GM08714 (cell line): Measurements from ENCODE around the gene ZNF141.
A peak's percentile ranks its signal among the peaks of the same experiment; 100 is the strongest.
"Not testable (repeated sequence)": the region's sequence is repeated elsewhere in the genome, so short reads cannot be mapped to it uniquely, and the experiment has no call there.

Experiments used
- H3K4me3 ChIP-seq: fragments of 200-500 bp; sonication (Bioruptor generic); 2 replicates; pipeline ENCODE4 v1.5.1; 2014; ENCODE audit warnings: mild to moderate bottlenecking, low read length, inconsistent platforms
- ZNF274 ChIP-seq: IDR thresholded peaks from 2 replicates; pipeline ENCODE4 v1.6.1; 2012; ENCODE audit warnings: mild to moderate bottlenecking, low read depth, low read length

The ZNF141 gene

GRCh38 chr4:337143-337931 is at the start of gene ZNF141:
TSS of gene ZNF141 (plus strand) at chr4:337814. CDS start at chr4:337984, 170 bp downstream.
- no peak for TF ChIP-seq ZNF274
- peak within 1 kb of the TSS; percentile 71 for H3K4me3 ChIP-seq

DNA sequence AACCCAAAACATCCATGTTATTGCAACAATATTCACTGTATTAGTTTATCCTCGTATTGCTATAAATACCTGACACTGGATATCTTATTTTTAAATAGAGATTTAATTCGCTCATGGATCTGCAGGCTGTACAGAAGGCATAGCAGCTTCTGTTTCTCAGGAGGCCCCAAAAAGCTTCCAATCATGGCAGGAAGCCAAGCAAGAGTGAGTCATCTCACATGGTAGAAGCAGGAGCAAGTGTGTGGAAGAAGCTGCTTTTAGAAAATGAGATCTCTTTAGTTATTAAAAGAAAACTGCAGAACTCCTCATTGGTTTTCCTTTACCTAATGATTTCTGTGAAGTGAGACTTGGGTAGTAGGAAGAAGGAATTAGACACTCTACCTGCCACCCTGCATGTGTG is 48.7 kb upstream of the ZNF141 start:
- no peak for TF ChIP-seq ZNF274

DNA sequence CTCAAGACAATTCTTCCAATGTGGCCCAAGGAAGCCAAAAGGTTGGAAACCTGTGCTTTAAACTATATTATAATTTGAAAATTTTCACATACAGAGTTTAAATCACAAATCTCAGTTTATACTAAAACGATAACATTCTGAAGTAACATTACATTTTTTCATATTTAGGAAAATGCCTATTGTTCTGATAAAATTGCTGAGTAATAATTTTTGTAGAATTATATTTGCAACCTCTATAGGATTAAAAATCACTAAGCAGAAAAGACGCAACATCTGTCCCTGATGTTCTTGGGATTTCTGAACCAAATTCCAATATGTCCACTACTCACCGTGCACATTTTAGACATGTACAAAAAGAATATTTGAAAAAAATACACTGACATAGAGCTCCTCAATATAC is 42.9 kb upstream of the ZNF141 start:
- H3K4me3 ChIP-seq, result no peak overlapping the region
- no peak for TF ChIP-seq ZNF274

More for the DNA sequence above, 48.7 kb upstream of the ZNF141 start:
- H3K4me3 ChIP-seq, result no peak overlapping the region

- no peak overlapping the region for H3K4me3 ChIP-seq
- no peak for TF ChIP-seq ZNF274
Measured at GRCh38 chr4:302381-302780, 35.2 kb upstream of the ZNF141 start.

GRCh38 chr4:304516-304915 is 33.1 kb upstream of the ZNF141 start:
- not testable (repeated sequence) for H3K4me3 ChIP-seq

GRCh38 chr4:304969-305680 is 32.5 kb upstream of the ZNF141 start, which contains the start of gene ZNF732:
TSS of gene ZNF732 (minus strand) at chr4:305474. CDS start at chr4:305310, 164 bp downstream.
- TF ChIP-seq ZNF274, result no peak
- H3K4me3 ChIP-seq, result no peak within 1 kb of the TSS

DNA sequence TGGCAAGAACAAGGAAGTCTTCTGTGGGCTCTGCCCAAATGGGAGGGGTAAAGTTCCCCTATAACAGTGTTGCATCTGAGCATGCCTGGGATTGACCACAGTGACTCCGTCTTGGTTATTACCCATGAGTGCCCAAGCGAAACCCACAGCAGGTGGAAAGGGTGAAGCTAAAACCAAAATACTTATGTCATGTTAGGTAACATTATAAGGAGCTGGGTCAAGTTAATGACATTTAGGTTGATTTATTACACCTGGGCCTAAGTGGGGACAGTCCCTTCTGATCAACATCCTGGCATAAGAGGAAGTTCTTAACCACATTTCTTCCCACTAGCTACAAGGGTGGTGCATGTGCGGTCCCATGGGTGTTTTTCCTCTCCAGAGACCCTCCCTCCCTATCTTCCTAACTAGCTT is 31.1 kb upstream of the ZNF141 start:
- TF ChIP-seq ZNF274, result no peak
- no peak overlapping the region for H3K4me3 ChIP-seq

DNA sequence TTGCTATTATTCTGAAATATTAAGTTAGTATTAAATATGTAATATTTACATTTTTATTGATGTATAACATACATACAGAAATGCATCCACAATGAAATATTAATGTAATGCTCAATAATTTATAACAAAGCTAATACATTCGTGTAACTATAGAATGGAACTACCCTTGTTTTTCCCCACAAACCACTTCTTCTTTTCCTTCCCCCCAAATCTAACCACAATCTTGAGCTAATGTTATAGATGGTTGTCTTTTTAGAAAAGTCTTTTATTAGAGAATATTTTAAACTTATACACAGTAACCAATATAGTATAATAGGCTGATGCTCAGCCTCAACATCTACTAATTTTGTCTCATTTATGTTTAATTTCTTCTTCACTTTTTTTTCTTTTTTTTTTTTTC is 27.8 kb upstream of the ZNF141 start:
- no peak overlapping the region for H3K4me3 ChIP-seq
- no peak for TF ChIP-seq ZNF274

DNA sequence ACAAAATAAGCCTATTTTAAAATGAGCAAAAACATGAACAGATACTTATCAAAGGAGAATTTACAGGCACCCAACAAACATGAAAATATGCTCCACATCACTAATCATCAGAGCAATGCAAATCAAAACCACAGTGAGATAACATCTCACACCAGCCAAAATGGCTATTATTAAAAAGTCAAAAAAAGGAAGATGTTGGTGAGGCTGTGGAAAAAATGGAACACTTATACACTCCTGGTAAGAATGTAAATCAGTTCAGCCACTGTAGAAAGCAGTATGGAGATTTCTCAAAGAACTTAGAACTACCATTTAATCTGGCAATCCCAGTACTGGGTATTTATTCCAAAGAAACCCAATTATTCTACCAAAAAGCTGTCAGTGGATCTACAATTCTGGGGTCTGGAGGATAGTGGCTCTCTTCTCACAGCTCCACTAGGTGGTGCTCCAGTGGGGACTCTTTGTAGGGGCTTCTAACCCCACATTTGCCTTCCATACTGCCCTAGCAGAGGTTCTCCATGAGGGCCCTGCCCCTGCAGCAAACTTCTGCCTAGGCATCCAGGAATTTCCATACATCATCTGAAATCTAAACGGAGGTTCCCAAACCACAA is 23.2 kb upstream of the ZNF141 start:
- no peak for TF ChIP-seq ZNF274

GRCh38 chr4:328729-329128 is 8.9 kb upstream of the ZNF141 start:
- TF ChIP-seq ZNF274, result no peak

More for the DNA sequence above, 23.2 kb upstream of the ZNF141 start:
- no peak overlapping the region for H3K4me3 ChIP-seq

GRCh38 chr4:335515-335914 is 2.1 kb upstream of the ZNF141 start:
- H3K4me3 ChIP-seq, result no peak overlapping the region
- TF ChIP-seq ZNF274, result no peak

More at GRCh38 chr4:328729-329128, 8.9 kb upstream of the ZNF141 start:
- H3K4me3 ChIP-seq, result no peak overlapping the region

DNA sequence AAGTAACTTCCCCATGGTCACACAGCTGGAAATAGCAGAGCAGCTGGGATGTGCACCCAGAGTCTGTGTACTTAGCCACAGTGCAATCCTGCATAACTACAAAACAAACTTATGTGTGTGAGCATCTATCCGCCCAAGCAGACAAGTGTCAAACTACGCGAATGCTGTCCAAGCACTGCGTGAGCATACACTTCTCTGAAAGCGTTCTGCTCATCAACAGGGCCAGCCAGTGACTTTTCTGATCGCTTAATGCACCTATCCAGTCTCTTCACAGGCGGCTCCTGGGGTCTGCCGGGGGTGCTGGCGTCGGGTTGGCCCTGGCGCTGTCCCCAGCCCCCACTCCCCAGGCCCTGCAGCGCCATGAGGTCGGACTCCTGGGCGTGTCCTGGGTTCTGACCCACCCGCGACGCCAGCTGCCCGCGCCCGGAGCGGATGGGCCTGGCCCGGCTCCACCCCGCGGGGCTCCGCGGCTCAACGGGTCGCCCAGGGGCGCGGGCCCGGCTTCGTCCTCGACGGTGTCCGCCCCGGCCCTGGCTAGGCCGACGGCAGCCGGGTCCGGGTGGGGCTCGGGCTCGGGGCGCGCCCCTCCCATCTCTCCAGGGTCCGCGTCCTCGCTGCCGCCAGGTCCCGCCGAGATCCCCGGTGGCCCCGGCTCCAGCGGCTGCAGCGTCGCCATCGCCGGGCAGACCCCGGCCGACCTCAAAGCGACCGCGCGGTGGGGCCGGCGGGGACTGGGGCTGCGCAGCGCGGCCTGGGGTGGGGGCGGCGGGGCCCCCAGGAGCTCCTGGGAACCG is 1.3 kb upstream of the ZNF141 start:
- H3K4me3 ChIP-seq, result peak overlapping the region; percentile 60; the same call in 1 of the 2 replicates
- TF ChIP-seq ZNF274, result no peak

DNA sequence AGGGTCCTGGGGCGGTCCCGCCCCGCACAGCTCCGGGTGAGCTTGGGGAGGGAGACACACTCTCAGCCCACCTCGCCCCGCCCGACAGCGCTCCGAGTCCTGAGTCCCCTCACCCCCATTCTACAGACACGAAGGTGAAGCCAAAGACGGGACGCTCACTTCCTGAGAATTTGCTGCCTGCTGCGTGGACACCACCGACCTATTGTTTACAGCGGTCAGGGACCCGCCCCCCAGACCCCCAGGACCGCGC is 796 bp upstream of the ZNF141 start:
- peak overlapping the region; percentile 60; the same call in 1 of the 2 replicates for H3K4me3 ChIP-seq
- no peak for TF ChIP-seq ZNF274
